ENCODE data around the gene KIF16B.
"Not testable (repeated sequence)": the region's sequence is repeated elsewhere in the genome, so short reads cannot be mapped to it uniquely, and the experiment has no call there.

KIF16B gene

GRCh38 chr20:16520154-16520553 lies 53.1 kb downstream of the KIF16B start:
- DNase-seq = no peak

- DNase-seq = not testable (repeated sequence)
Observed at GRCh38 chr20:16519673-16520072, 53.6 kb downstream of the KIF16B start.

- no peak for DNase-seq
Observed at GRCh38 chr20:16518784-16519084, 54.5 kb downstream of the KIF16B start.

- peak in 1 of 2 donors; percentile 28 for DNase-seq
Observed at GRCh38 chr20:16517946-16518783, 55.1 kb downstream of the KIF16B start.

- no peak for DNase-seq
Observed at GRCh38 chr20:16516794-16517193, 56.5 kb downstream of the KIF16B start.

GRCh38 chr20:16515046-16515445 lies 58.2 kb downstream of the KIF16B start:
- no peak for DNase-seq

- DNase-seq = no peak
Observed at GRCh38 chr20:16514140-16514539, 59.1 kb downstream of the KIF16B start.

- no peak for DNase-seq
Observed at GRCh38 chr20:16505894-16506293, 67.4 kb downstream of the KIF16B start.

GRCh38 chr20:16501301-16501700 lies 71.9 kb downstream of the KIF16B start:
- DNase-seq = no peak

GRCh38 chr20:16500197-16500596 lies 73.1 kb downstream of the KIF16B start:
- DNase-seq = no peak

- no peak for DNase-seq
Observed at GRCh38 chr20:16498526-16499253, 74.6 kb downstream of the KIF16B start.

GRCh38 chr20:16497896-16498295 lies 75.4 kb downstream of the KIF16B start:
- no peak for DNase-seq

GRCh38 chr20:16493486-16493885 lies 79.8 kb downstream of the KIF16B start:
- no peak for DNase-seq

- DNase-seq = no peak
Observed at GRCh38 chr20:16491294-16491905, 81.8 kb downstream of the KIF16B start.

- DNase-seq = no peak
Observed at GRCh38 chr20:16490696-16491095, 82.6 kb downstream of the KIF16B start.

GRCh38 chr20:16488616-16489015 lies 84.6 kb downstream of the KIF16B start:
- no peak for DNase-seq

- DNase-seq = no peak
Observed at GRCh38 chr20:16488086-16488485, 85.2 kb downstream of the KIF16B start.

GRCh38 chr20:16486532-16486931 lies 86.7 kb downstream of the KIF16B start:
- DNase-seq = no peak

GRCh38 chr20:16485401-16485800 lies 87.8 kb downstream of the KIF16B start:
- DNase-seq = no peak

- no peak for DNase-seq
Observed at GRCh38 chr20:16483024-16483423, 90.2 kb downstream of the KIF16B start.

GRCh38 chr20:16481977-16482376 lies 91.3 kb downstream of the KIF16B start:
- DNase-seq = no peak

GRCh38 chr20:16479666-16480065 lies 93.6 kb downstream of the KIF16B start:
- no peak for DNase-seq

GRCh38 chr20:16477632-16478031 lies 95.6 kb downstream of the KIF16B start:
- DNase-seq = no peak

- DNase-seq = peak in 1 of 2 donors; percentile 43
Observed at GRCh38 chr20:16476032-16476431, 97.2 kb downstream of the KIF16B start.

Data from CD4-positive, alpha-beta T cell treated with Interferon alpha-2 for 1 hour (primary cell).